Measurements from ENCODE around the gene C2CD2. TPM values are rescaled to one million over a fixed set of nuclear protein-coding genes. Genes with fewer than 3 reads are reported as not detected.

The C2CD2 gene
- total RNA-seq, 1 experiment from 2014 or later, result 13.6 TPM

DNA sequence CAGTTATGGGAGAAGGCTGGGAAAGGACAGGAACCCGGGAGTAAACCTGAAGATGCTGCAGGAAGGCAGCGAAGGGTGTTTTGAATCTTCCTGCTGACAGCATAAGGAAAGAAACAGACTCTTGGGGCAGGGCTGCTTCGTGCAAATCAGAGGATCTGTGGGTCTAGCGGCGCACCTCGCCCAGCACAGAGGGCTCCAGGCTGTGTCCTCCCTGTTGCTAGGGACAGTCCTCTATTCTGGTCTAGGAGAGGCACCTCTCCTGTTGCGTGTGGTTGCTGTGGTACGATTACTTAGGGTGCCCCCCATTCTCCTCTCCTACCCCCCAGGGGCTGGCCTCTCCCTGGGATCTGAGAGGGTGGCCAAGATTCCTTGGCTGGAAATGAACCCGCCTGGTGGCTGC is 11.4 kb downstream of the C2CD2 start:
- no TSS peak for BruUV-seq (replicated peaks)
- no peak overlapping the region for H3K27ac Mint-ChIP-seq (ENCODE audit: unreplicated experiment)

DNA sequence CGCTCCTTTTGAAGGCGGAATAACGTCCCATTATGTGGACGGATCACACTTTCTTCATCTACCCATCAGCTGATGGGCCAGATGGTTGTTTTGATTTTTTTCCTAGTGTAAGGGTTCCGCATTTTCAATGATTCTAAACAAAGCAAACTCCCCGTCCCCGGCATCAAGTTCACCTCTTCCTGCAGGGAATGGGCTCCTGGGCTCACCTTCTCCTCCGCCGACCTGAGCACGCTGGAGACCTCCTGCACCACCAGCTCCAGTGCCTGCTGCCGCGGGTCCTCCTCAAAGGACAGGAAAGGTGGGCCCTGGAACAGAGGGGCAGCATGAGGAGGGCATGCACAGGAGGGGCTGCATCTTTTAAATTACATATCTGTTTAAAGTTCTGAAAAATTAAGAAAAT is 11.9 kb downstream of the C2CD2 start:
- CTCF ChIA-PET, result no interaction called here
- BruUV-seq (replicated peaks), result no TSS peak

More for the DNA sequence above, 11.4 kb downstream of the C2CD2 start:
- TF ChIP-seq, protein P1, sequence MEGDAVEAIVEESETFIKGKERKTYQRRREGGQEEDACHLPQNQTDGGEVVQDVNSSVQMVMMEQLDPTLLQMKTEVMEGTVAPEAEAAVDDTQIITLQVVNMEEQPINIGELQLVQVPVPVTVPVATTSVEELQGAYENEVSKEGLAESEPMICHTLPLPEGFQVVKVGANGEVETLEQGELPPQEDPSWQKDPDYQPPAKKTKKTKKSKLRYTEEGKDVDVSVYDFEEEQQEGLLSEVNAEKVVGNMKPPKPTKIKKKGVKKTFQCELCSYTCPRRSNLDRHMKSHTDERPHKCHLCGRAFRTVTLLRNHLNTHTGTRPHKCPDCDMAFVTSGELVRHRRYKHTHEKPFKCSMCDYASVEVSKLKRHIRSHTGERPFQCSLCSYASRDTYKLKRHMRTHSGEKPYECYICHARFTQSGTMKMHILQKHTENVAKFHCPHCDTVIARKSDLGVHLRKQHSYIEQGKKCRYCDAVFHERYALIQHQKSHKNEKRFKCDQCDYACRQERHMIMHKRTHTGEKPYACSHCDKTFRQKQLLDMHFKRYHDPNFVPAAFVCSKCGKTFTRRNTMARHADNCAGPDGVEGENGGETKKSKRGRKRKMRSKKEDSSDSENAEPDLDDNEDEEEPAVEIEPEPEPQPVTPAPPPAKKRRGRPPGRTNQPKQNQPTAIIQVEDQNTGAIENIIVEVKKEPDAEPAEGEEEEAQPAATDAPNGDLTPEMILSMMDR (IDR thresholded peaks at IDR 0.05; ENCODE audit: unreplicated experiment), result no peak
- Mint-ChIP-seq H3K27me3 (ENCODE audit: unreplicated experiment) (no peaks in the 10 kb centered on the region), H3K9me3 (ENCODE audit: low read depth, unreplicated experiment) (no peaks in the 10 kb centered on the region), H3K4me1 (ENCODE audit: low read depth, unreplicated experiment) (no peaks in the 10 kb centered on the region), H3K4me3 (ENCODE audit: low read depth, unreplicated experiment) (no peak overlapping the region), H3K36me3 (ENCODE audit: insufficient read depth, unreplicated experiment) (no peaks in the 10 kb centered on the region)
- no peak for DNase-seq
- CTCF ChIA-PET, result no interaction called here
- intact Hi-C loops (cut with micrococcal nuclease; ENCODE audit: unreplicated experiment), result no loop called here

DNA sequence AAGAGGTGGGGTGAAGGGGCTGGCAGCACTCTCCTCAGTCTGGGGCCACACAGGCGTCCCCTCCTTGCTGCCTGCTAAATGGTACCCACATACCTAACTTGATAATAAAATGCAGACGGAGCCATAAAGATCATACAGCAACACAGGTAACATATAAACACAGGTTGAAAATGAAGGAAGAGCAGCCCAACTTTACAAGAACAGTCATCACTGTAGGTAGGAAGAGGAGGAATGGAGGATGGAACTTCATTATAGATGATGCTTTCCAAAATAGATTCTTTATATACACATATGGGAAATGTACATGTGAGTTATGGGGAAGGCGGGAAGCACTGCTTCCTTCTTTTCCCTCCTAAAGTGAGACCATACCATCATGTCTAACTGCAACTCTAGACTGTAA is 13.4 kb downstream of the C2CD2 start:
- CTCF ChIA-PET, result interaction anchor here (1.3 kb wide), 1 partner anchor 14 kb away, joined by 4 read pairs; no protein-coding TSS in a partner anchor
- no TSS peak for BruUV-seq (replicated peaks)
- H3K27me3 Mint-ChIP-seq (ENCODE audit: unreplicated experiment), result no peaks in the 10 kb centered on the region
- H3K4me1 Mint-ChIP-seq (ENCODE audit: low read depth, unreplicated experiment), result no peaks in the 10 kb centered on the region
- no peaks in the 10 kb centered on the region for H3K36me3 Mint-ChIP-seq (ENCODE audit: insufficient read depth, unreplicated experiment)
- intact Hi-C loops (cut with micrococcal nuclease; ENCODE audit: unreplicated experiment), result no loop called here
- H3K9me3 Mint-ChIP-seq (ENCODE audit: low read depth, unreplicated experiment), result no peaks in the 10 kb centered on the region
- no peak for DNase-seq
- no peak overlapping the region for H3K4me3 Mint-ChIP-seq (ENCODE audit: low read depth, unreplicated experiment)
- H3K27ac Mint-ChIP-seq (ENCODE audit: unreplicated experiment), result no peak overlapping the region
- TF ChIP-seq, protein P1 (IDR thresholded peaks at IDR 0.05; ENCODE audit: unreplicated experiment), result no peak

More for the DNA sequence above, 11.9 kb downstream of the C2CD2 start:
- H3K4me3 Mint-ChIP-seq (ENCODE audit: low read depth, unreplicated experiment), result no peak overlapping the region
- no peaks in the 10 kb centered on the region for H3K36me3 Mint-ChIP-seq (ENCODE audit: insufficient read depth, unreplicated experiment)
- no peaks in the 10 kb centered on the region for H3K4me1 Mint-ChIP-seq (ENCODE audit: low read depth, unreplicated experiment)
- TF ChIP-seq, protein P1 (IDR thresholded peaks at IDR 0.05; ENCODE audit: unreplicated experiment), result no peak
- no peak for DNase-seq
- H3K27me3 Mint-ChIP-seq (ENCODE audit: unreplicated experiment), result no peaks in the 10 kb centered on the region
- intact Hi-C loops (cut with micrococcal nuclease; ENCODE audit: unreplicated experiment), result no loop called here
- no peaks in the 10 kb centered on the region for H3K9me3 Mint-ChIP-seq (ENCODE audit: low read depth, unreplicated experiment)
- H3K27ac Mint-ChIP-seq (ENCODE audit: unreplicated experiment), result no peak overlapping the region

DNA sequence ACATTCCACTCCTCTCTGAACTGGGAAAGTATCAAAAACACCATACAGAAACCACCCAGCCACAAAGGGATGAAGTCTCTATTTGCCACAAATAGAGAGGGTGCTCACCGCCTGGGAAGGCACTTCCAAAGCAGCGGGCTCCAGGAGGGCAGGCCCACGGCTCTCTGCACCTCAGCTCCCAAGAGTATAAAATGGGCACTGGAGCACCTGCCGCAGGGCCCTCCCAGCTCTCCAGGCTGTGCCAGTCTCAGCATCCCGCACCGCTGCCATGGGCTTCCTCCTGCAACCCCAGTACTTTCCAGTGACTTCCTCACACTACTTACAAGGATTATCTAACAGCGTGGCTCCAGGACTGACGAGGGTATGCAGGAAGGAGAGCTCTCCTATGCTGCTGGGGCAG is 14.4 kb downstream of the C2CD2 start:
- Mint-ChIP-seq H3K27ac (ENCODE audit: unreplicated experiment) (no peak overlapping the region), H3K27me3 (ENCODE audit: unreplicated experiment) (no peaks in the 10 kb centered on the region), H3K4me3 (ENCODE audit: low read depth, unreplicated experiment) (no peak overlapping the region), H3K4me1 (ENCODE audit: low read depth, unreplicated experiment) (no peaks in the 10 kb centered on the region), H3K36me3 (ENCODE audit: insufficient read depth, unreplicated experiment) (no peaks in the 10 kb centered on the region), H3K9me3 (ENCODE audit: low read depth, unreplicated experiment) (no peaks in the 10 kb centered on the region)
- intact Hi-C loops (cut with micrococcal nuclease; ENCODE audit: unreplicated experiment), result no loop called here
- TF ChIP-seq, protein P1 (IDR thresholded peaks at IDR 0.05; ENCODE audit: unreplicated experiment), result no peak
- CTCF ChIA-PET, result no interaction called here
- no TSS peak for BruUV-seq (replicated peaks)
- no peak for DNase-seq

Measured in Calu3 (cell line).